ENCODE results near the gene PROKR2.

Gene PROKR2

GRCh38 chr20:5279661-5280060 lies 37.1 kb downstream of the PROKR2 start:
- DNase-seq = no peak

- DNase-seq = no peak
Measured at GRCh38 chr20:5272268-5272667, 44.5 kb downstream of the PROKR2 start.

GRCh38 chr20:5270603-5271002 lies 46.2 kb downstream of the PROKR2 start:
- no peak for DNase-seq

GRCh38 chr20:5268449-5268848 lies 48.3 kb downstream of the PROKR2 start:
- no peak for DNase-seq

GRCh38 chr20:5267092-5267491 lies 49.7 kb downstream of the PROKR2 start:
- DNase-seq = no peak
